ENCODE measurements around the gene DYNC2H1.

DYNC2H1 gene

GRCh38 chr11:103380031-103380430, 270.8 kb downstream of the DYNC2H1 start:
- TF ChIP-seq CTCF (conservative IDR thresholded peaks at IDR 0.05; ENCODE audit: low read depth, low read length), result no peak

DNA sequence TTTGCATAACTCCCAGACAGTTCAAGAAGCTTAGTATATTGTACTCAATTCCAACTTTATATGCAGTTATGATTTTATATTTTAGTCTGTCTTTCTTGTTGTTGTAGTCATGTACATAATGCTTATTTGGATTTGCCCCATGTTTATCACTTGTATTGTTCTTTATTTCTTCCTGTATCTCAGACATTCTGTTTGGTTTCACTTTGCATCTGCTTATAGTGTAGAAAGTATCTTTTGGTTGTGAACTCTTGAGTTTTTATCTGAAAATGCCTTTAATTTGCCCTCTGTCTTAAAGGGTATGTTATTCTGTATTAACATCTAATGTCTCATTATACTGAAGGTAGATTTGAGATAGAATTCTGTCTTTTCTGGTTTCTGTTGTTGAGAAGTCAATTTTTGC, 275.4 kb downstream of the DYNC2H1 start:
- no peak for DNase-seq (ENCODE audit: low read depth)
- no peak overlapping the region for H3K4me3 ChIP-seq (ENCODE audit: low read length)
- TF ChIP-seq CTCF (conservative IDR thresholded peaks at IDR 0.05; ENCODE audit: low read depth, low read length), result no peak

More at GRCh38 chr11:103380031-103380430, 270.8 kb downstream of the DYNC2H1 start:
- DNase-seq (ENCODE audit: low read depth), result no peak
- H3K4me3 ChIP-seq (ENCODE audit: low read length), result no peak overlapping the region

DNA sequence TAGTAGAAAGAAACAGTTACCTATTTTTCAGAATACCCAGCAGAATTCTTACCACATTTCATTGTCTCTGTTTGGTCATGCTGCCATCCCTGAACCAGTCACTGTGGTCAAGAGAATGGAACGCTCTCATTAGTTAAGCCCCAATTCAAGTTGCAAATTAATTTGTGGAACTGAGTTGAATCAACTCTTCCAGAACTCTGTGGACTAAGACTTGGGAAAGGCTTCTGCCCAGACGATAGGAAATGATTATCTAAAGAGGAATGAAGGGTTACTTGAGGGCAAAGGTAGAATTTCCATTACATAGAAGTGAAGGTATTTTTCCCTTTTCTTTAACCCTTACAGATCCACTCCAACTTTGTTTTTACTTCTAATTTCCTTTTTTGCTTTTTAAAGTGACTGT, 286.4 kb downstream of the DYNC2H1 start:
- no peak for TF ChIP-seq CTCF (conservative IDR thresholded peaks at IDR 0.05; ENCODE audit: low read depth, low read length)
- H3K4me3 ChIP-seq (ENCODE audit: low read length), result no peak overlapping the region
- DNase-seq (ENCODE audit: low read depth), result peak; percentile 28

GRCh38 chr11:103396237-103396636, 287.0 kb downstream of the DYNC2H1 start:
- TF ChIP-seq CTCF (conservative IDR thresholded peaks at IDR 0.05; ENCODE audit: low read depth, low read length), result no peak
- no peak overlapping the region for H3K4me3 ChIP-seq (ENCODE audit: low read length)
- no peak for DNase-seq (ENCODE audit: low read depth)

- H3K4me3 ChIP-seq (ENCODE audit: low read length), result no peak overlapping the region
- TF ChIP-seq CTCF (conservative IDR thresholded peaks at IDR 0.05; ENCODE audit: low read depth, low read length), result no peak
- no peak for DNase-seq (ENCODE audit: low read depth)
Measured at GRCh38 chr11:103397369-103397768, 288.1 kb downstream of the DYNC2H1 start.

DNA sequence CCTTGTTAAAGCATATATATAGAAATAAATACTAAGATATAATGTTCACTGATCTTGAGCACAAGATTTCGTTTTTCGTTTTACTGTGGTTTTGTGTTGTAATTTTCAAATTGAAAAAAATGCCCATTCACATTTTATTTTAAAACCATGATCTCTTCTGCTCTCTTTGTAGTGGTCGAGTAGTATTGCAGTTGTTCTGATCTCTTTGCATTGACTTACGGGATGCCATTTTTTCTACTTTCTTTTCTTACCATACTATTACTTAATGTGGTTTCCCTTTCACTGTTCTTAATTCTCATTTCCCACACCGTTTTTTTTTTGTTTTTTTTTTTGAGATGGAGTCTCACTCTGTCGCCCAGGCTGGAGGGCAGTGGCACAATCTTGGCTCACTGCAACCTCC, 289.6 kb downstream of the DYNC2H1 start:
- DNase-seq (ENCODE audit: low read depth), result no peak
- TF ChIP-seq CTCF (conservative IDR thresholded peaks at IDR 0.05; ENCODE audit: low read depth, low read length), result no peak
- H3K4me3 ChIP-seq (ENCODE audit: low read length), result no peak overlapping the region

- TF ChIP-seq CTCF (conservative IDR thresholded peaks at IDR 0.05; ENCODE audit: low read depth, low read length), result no peak
- peak; percentile 66 for DNase-seq (ENCODE audit: low read depth)
- no peak overlapping the region for H3K4me3 ChIP-seq (ENCODE audit: low read length)
Measured at GRCh38 chr11:103406357-103406756, 297.1 kb downstream of the DYNC2H1 start.
